Measurements from ENCODE around the gene MLX.

Gene MLX

GRCh38 chr17:42573095-42573494, 6.2 kb downstream of the MLX start:
- in situ Hi-C loops (cut with MboI; ENCODE audit: low sequenced_read_pairs), result no loop called here

GRCh38 chr17:42574463-42574862, 7.6 kb downstream of the MLX start:
- in situ Hi-C loops (cut with MboI; ENCODE audit: low sequenced_read_pairs), result no loop called here

- in situ Hi-C loops (cut with MboI; ENCODE audit: low sequenced_read_pairs), result no loop called here
Measured at GRCh38 chr17:42577140-42577531, 10.2 kb downstream of the MLX start.

- in situ Hi-C loops (cut with MboI; ENCODE audit: low sequenced_read_pairs), result no loop called here
Measured at GRCh38 chr17:42577532-42578281, 10.8 kb downstream of the MLX start, which contains the start of gene PSMC3IP. TSS of gene PSMC3IP (minus strand) at chr17:42577729. CDS start at chr17:42577686, 43 bp downstream.

- in situ Hi-C loops (cut with MboI; ENCODE audit: low sequenced_read_pairs), result no loop called here
Measured at GRCh38 chr17:42578282-42578869, 11.5 kb downstream of the MLX start.

- in situ Hi-C loops (cut with MboI; ENCODE audit: low sequenced_read_pairs), result loop anchor here (10.0 kb wide), 1 partner anchor 105 kb away; the partner anchor contains the start of genes CCR10 and CNTNAP1
Measured at GRCh38 chr17:42579794-42580551, 13.1 kb downstream of the MLX start.

GRCh38 chr17:42581744-42582270, 14.9 kb downstream of the MLX start:
- in situ Hi-C loops (cut with MboI; ENCODE audit: low sequenced_read_pairs), result loop anchor here (10.0 kb wide), 1 partner anchor 103 kb away; the partner anchor contains the start of genes CCR10 and CNTNAP1

- in situ Hi-C loops (cut with MboI; ENCODE audit: low sequenced_read_pairs), result loop anchor here (10.0 kb wide), 1 partner anchor 100 kb away; the partner anchor contains the start of genes CCR10 and CNTNAP1
Measured at GRCh38 chr17:42584880-42585279, 18.0 kb downstream of the MLX start.

GRCh38 chr17:42585353-42585752, 18.5 kb downstream of the MLX start:
- in situ Hi-C loops (cut with MboI; ENCODE audit: low sequenced_read_pairs), result loop anchor here (10.0 kb wide), 1 partner anchor 99 kb away; the partner anchor contains the start of genes CCR10 and CNTNAP1

- in situ Hi-C loops (cut with MboI; ENCODE audit: low sequenced_read_pairs), result loop anchor here (10.0 kb wide), 1 partner anchor 98 kb away; the partner anchor contains the start of genes CCR10 and CNTNAP1
Measured at GRCh38 chr17:42586514-42587230, 19.8 kb downstream of the MLX start.

- in situ Hi-C loops (cut with MboI; ENCODE audit: low sequenced_read_pairs), result no loop called here
Measured at GRCh38 chr17:42590886-42591285, 24.0 kb downstream of the MLX start.

GRCh38 chr17:42591411-42591810, 24.5 kb downstream of the MLX start:
- in situ Hi-C loops (cut with MboI; ENCODE audit: low sequenced_read_pairs), result no loop called here

- in situ Hi-C loops (cut with MboI; ENCODE audit: low sequenced_read_pairs), result no loop called here
Measured at GRCh38 chr17:42596386-42596785, 29.5 kb downstream of the MLX start.

GRCh38 chr17:42598905-42599304, 32.0 kb downstream of the MLX start:
- in situ Hi-C loops (cut with MboI; ENCODE audit: low sequenced_read_pairs), result no loop called here

- in situ Hi-C loops (cut with MboI; ENCODE audit: low sequenced_read_pairs), result no loop called here
Measured at GRCh38 chr17:42603318-42603717, 36.4 kb downstream of the MLX start.

GRCh38 chr17:42607769-42608168, 40.9 kb downstream of the MLX start:
- in situ Hi-C loops (cut with MboI; ENCODE audit: low sequenced_read_pairs), result no loop called here

- in situ Hi-C loops (cut with MboI; ENCODE audit: low sequenced_read_pairs), result no loop called here
Measured at GRCh38 chr17:42608305-42609181, 41.6 kb downstream of the MLX start.

GRCh38 chr17:42609182-42609813, 42.4 kb downstream of the MLX start, which contains the start of the genes RETREG3 and TUBG1:
TSS of gene RETREG3 (minus strand) at chr17:42609374. CDS start at chr17:42609324, 50 bp downstream.
TSS of gene TUBG1 (plus strand) at chr17:42609683. CDS start at chr17:42609738, 55 bp downstream.
- in situ Hi-C loops (cut with MboI; ENCODE audit: low sequenced_read_pairs), result no loop called here
